GM21737 (cell line): Measurements from ENCODE around the gene PRTG.
"Not testable (repeated sequence)": the region's sequence is repeated elsewhere in the genome, so short reads cannot be mapped to it uniquely, and the experiment has no call there.

Experiments used
- ATAC-seq: cut with Tn5 transposase; IDR thresholded peaks from one replicate; pipeline ENCODE4 v1.9.1; 2021; ENCODE audit warnings: mild to moderate bottlenecking, moderate library complexity; ENCODE audit not compliant: unreplicated experiment

Gene PRTG

DNA sequence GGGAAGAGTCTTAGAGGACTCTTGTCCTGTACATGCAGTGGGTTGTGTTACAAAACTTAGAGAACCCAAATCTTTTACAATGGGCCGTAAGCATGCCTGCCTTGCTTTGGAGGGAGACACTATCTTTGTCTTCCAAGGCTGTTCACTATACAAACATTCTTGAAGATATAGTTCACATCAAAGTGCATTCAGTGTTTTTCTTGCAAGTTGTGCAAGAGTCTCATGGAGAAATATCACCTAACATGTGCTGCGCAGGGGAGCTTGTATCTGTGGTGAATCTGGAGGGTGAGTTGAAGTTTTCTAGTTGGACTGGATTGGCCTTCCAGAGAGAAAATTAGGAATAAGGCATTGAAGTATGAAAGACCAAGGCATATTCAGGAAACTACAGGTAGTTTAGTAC lies 7.8 kb upstream of the PRTG start:
- no peak for ATAC-seq

DNA sequence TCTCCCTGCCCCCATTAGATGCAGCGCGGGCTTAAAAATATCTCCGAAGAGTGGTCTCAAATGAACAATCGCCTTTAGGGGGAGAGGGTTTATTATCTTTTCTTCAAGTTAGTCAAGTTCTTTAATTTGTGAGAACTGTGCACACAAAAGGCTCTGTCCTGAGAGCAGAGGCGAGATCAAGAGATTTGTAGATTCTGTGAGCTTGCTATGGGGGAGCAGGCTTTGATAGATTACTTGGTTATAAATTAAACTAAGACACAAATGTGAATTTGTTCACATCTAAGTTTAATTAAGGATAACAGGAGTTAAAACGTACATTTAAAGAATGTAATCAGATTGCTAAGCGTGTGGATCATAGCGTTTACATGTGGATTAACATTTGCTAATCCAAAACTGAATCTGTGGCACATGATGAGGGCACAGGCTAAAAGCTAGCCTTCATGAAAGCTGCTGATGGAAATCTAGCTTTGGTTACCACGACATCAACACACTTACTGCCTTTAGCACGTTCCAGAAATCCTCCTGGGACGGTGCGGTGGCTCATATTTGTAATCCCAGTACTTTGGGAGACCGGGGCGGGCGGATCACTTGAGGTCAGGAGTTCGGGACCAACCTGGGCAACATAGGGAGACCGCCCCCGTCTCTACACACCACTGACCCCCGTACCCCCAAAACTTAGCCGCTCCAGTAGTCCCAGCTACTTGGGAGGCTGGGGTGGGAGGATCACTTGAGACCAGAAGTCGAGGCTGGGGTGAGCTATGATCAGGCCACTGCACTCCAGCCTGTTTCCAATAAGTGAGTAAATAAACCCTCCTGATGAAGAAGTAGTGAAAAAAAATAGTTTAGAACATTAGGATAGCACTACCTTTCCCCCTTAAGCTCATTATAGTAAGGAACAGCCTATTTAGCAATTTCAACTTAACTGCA lies 1.0 kb upstream of the PRTG start:
- ATAC-seq: no peak

DNA sequence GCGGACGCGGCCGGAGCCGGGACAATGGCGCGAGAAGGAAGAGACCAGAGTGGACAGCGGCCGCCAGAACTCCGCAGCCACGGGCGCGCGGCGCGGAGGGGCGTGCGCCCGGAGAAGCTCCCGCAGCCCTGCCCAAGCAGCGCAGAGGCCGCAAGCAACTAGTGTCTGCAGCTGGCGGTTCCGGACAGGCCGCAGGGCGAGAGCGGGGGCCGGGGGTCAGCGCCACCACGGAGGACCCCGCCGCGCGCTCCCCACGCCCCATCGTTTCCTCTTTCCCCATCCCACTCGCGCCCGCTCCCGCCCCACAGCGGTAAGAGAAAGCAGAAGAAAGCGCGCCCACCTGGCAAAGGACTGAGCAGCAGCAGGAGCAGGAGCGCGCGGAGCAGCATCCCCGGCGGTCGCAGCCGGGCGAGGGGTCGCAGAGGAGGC lies 440 bp downstream of the PRTG start:
- no peak for ATAC-seq

DNA sequence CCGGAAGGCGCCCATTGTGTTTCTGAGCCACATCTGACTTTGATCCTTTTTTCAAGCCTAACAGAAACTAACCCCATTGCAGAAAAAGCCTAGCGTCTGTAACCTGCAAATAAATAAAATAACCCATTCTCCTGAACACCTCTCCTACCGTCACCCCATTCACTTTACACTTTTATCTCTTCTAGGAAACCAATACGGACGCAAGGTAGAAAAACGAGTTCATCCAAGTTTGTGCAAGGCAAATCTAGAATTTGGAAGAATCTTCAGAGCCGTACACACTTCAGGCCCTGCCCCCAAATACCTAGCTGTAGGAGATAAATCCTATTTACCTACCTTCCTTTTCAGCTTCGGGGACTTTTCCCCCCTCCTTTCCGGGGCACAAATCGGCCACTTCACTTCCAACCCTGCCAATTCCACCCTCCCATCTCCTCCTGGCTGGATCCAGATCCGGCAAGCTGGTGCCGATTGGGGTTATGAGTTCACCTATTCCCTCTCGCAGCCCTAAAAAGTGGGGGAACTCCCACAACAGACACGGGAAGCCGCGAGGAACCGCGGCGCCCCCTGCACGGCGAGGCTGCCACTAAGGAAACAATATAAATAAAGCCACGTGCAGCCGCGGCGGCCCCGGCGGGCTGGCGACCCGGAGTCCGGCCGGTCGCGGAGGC lies 987 bp downstream of the PRTG start:
- ATAC-seq: no peak

DNA sequence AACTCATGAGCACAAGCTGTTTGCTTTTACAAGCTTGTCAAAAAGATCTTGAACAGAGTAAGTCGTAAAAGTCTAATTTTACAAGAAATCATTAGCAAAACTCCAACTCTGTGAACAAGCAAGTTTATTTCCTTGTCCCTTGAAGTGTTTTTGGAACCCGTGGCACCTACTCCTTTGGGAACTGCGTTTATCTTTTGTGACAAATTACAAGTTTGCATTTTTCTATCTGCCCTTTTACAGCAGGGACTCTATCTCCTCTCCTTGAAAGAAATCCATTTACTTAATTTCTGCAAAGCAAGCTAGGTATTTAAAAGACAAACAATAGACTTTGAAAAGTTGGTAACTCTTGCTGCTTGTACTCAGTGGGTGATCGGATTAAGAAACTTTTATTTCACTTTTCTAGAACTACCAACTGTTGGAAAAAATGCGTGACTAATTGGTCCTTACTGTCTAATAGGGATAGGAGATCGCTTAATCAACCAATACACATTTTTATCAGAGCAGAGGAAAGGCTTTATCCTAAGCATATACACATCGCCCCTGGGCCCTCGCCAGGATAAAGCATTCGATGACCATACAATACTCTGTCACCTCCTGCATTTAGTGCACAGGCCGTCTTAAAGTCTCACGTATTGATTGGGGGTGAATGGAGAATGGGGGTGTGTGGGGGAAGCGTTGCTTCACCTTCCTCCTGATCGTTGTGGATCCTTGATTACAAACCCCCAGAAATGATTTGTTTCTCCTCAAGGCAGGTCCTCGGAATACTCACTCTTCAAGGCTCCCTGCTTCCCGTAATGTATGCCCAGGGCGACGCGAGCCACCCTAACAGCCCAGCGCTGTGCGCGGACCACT lies 1.7 kb downstream of the PRTG start:
- no peak for ATAC-seq

DNA sequence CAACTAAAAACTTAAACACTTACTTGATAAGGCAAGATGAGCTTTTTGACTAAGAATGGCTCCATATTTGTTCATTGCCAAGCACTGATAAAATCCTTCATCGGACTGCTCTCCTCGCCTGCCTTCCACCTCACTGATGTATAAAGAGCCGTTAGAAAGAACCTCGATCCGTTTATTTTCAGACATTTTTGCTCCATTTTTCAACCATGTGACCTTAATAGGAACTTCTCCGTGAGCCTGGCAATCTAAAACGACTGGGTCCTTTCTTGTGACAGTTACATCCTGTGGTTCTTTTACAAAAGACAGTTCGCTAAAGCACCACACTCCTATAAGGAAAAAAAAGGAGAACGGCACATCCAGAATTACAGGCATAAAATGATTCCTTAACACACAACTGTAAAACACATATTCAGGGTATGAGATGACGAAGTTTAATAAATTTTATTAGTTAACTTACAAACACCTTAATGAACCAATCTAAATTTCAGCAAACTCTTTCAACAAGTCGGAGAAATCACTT lies 2.5 kb downstream of the PRTG start:
- ATAC-seq: no peak

DNA sequence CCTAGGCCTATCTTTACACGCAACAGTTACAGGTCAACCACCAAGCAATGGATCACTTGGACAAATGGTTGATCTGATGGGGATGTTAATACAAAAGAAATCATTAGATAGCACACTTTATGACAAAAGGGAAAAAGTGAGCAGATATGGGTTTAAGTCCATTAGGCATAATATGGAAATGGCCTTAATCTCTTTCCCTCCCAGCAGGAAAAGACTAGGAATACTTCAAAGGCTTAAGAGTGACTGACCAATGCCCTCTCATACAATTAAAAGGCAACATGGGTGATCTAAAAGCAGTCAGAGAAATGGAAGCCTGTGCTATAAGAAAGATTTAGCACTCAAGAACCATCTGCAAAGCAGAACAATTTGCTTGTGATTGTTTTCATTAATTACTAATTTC lies 3.3 kb downstream of the PRTG start:
- ATAC-seq: no peak

DNA sequence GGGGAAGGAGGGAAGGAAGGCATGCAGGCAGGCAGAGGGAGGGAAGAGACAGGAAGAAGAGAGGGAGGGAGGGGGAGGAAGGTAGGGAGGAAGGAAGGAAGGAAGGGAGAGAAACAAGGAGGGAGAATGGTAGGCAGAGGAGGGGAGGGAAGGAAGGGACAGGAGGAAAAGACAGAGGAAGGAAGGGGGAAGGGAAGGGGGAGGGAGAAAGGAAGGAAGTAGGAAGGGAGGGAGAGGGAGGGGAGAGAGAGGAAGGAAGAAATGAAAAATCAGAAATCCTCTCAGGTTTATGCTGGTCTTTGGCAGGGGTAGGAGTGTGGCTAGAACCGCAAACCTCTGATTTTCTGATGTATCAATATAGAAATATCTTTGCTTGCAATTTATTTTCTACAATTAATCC lies 4.2 kb downstream of the PRTG start:
- no peak for ATAC-seq

DNA sequence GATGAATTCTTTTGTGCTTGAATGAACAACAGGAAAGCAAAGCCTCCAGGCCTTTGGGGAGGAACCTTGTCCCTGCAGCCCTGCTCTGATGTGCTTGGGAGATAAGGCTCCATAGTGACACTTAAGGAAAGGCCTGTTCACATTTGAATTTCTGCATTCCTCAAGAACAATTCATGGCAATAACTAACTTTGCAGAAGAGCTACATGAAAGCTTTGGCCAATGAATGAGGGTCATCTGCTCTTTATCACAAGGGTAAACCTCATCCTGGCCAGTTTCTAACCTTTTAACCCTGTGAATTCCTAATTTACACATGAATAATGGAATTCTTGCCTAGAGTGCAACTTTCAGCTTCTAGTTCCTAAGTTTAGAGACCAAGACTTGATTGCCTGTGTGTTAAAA lies 5.6 kb downstream of the PRTG start:
- ATAC-seq: no peak

DNA sequence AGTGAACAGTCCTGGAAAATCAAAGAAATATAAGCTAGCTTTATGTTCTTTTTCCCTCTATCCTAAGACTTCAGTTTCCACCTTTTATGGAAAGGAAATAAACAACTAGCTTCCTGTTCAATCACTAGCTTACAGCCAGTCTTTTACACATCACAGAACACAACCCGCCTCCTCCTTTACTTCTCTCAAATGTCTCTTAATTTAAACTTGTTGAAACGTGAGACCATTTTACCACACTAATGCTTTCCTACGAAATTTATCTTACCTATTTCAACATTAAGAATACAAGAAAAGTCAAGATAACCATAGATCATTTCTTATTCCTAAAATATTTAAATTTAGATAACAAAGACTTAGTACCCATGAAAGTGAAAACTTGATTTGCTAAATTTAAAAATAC lies 6.2 kb downstream of the PRTG start:
- no peak for ATAC-seq

DNA sequence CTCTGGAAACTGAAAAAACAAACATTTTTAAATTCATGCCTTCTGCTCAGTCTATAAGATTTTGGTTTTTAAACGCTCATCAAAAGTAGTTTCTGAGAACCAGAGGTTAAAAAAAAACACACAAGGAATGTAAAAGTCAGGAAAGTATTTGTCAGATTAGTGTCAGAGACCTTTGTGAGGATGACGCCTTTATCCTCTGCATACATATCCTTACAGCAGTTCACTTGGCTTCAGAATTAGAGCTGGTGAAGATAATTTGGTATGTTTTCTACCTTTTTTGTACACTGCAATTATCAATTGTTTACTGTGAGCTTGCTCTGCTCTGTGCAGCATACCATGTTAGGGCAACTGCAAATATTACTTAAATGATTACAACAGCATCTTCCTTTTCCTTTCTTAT lies 8.3 kb downstream of the PRTG start:
- ATAC-seq: no peak

DNA sequence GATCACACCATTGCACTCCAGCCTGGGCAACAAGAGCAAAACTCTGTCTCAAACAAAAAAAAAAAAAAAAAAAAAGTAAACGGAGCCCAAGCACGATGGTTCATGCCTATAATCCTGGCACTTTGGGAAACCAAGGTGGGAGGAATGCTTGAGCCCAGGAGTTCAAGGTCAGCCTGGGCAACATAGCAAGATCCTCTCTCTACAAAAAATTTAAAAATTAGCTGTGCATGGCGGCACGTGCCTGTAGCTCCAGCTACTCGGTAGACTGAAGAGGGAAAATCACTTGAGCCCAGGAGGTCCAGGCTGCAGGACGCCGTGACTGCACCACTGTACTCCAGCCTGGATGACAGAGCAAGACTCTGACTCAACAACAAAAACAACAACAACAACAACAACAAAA lies 9.5 kb downstream of the PRTG start:
- not testable (repeated sequence) for ATAC-seq

DNA sequence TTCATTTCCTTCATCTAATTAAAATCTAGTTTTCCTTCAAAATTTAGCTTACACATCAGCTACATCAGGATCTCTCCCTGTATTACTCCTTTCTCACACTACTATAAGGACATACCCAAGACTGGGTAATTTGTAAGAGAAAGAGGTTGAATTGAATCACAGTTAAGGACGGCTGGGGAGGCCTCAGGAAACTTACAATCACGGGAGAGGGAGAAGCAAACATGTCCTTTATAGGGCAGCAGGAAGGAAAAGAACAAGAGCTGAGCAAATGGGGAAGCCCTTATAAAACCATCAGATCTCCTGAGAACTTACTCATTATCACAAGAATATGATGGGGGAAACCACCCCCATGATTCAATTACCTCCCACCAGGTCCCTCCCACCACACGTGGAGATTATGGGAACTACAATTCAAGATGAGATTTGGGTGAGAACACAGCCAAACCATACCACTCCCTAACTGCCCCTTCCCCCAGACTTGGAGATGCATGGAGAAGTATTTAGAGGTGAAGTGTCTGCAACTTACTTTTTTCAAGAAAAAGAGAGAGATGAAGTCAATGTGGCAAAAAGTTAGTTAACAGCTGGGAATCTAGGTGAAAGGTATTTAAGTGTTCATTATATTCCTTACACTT lies 21.3 kb downstream of the PRTG start:
- no peak for ATAC-seq

DNA sequence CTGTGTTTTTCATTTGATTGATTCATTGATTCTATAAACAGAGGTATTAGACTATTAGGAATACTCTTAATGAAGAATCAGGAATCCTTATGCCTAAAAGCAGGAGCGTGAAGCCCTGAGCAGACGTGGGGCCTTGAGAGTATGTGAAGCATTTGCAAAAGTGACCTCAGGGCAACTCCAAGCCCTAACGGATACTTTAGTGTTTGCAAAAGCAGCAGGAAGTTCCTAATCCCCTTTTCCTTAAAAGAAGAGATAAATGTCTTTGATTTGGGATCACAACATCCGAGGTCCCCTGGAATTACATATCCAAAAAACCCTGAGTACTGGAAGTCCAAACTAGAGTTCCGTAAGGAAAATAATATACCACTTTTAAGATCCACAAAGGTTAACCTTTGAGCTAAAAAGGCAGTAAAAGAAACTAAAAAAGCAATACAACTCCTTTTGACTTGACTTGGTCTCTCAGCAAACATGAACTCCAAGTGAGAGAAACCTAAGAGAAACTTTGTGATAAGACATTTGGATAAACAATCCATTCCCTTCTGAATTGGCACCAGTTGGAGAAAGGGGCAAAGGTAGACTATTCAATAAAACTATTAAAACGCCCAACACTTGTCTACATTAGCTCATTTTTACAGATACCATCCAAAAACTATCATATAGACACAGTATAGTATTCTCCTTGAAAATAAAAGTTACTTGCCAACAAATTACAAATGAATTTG lies 27.4 kb downstream of the PRTG start:
- no peak for ATAC-seq

DNA sequence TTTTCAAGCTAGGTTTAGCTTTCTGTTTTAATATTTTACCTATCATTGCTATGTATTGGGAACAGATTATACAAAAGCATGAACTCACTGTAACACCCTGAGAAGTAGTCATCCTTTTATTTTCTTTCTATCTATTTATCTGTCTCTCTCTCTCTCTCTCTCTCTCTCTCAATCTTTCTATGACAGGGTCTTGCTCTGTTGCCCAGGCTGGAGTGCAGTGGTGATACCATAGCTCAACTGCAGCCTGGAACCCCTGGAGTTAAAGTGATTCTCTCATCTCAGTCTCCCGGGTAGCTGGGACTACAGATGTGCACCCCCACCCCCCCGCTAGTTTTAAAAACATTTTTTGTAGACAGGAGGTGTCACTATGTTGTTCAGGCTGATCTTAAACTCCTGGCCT lies 28.9 kb downstream of the PRTG start:
- ATAC-seq: no peak

DNA sequence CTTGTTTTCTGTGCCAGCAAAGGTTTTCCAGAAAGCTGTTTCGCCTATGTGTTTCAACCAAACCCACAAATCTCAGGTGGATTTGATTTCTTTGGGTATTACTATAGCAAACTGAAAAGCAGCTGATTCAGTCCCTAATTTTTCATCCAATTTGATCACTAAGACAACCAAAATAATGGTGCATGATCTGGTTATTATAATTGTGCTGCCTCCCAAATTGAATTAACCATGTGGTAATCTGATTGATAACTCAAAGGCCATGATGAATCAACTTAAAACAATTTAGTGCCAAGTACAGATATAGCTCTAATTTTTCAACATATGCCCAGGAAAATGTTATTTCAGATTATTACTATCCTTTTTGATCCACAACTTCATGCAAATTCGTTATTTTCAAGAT lies 30.6 kb downstream of the PRTG start:
- no peak for ATAC-seq

DNA sequence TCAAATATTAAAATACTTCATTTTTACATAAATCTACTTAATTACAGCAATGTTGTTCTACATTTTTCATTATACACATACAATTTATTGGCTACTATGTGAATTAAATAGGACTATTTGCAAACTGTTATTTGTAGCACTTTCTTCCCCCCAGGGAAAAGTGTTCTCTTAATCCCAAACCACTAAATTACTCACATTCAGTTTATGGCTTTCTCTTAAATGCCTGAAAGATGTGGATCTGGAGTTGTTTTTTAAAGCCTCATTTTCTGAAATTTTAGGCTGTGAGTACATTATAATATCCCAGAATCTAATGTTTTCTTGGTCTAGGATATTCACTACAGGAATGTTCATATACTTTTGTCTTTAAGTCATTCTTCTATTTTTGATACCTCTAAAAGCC lies 32.7 kb downstream of the PRTG start:
- no peak for ATAC-seq

DNA sequence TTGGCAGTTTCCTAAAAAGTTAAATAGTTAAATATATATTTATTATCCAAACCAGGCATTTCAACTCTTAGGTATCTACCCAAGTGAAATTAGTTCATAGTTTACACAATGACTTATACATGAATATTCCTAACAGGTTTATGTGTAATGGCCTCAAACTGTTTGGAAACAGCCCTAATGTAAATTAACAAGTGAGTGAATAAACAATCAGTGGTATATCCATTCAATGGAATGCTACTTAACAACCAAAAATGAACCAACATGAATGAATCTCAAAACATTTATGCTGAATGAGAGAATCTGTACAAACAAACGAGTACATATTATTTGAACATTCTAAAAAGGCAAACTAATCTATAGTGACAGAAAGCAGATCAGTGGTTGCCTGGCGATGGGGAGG lies 33.5 kb downstream of the PRTG start:
- ATAC-seq: no peak

DNA sequence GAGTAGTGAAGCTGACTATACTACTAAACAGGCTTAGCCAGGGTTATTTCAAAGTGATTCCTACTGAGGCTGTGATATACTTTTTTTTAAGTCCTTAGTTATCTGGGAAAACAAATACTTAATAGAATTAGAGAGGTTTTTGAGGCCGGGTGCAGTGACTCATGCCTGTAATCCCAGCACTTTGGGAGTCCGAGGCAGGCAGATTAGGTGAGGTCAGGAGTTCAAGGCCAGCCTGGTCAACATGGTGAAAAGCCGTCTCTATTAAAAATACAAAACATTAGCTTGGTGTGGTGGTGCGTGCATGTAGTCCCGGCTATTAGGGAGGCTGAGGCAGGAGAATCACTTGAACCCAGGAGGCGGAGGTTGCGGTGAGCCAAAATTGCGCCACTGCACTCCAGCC lies 34.2 kb downstream of the PRTG start:
- ATAC-seq: no peak

DNA sequence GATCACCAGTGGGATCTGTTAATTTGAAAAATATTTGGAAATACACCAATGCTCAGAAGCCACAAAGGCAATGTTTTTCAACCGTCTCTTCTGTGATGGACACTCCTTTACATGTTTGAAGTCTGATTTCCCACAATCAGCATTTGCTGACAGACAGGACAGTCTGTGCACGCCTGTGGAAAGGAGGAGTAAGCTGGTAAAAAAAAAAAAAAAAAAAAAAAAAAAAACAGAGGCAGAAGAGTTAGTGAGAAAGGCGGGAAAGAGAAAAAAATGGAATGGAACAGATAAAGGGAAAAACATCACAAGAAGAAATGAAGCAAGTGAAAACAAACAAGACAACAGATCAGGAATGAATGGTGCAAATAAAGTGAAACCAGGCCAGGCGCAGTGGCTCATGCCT lies 35.0 kb downstream of the PRTG start:
- no peak for ATAC-seq
